IMR-90 (cell line): ENCODE measurements around the gene MRPS10.
"Not testable (repeated sequence)": the region's sequence is repeated elsewhere in the genome, so short reads cannot be mapped to it uniquely, and the experiment has no call there.

ENCODE experiments used
- ELK1 ChIP-seq: fragments of 150-350 bp; IDR thresholded peaks from 2 replicates; pipeline ENCODE4 v1.6.1; 2016; ENCODE audit warnings: low read depth, mild to moderate bottlenecking, low read length, moderate library complexity, borderline replicate concordance
- MXI1 ChIP-seq: IDR thresholded peaks from 2 replicates; pipeline ENCODE4 v1.6.1; 2012; ENCODE audit warnings: low read depth, mild to moderate bottlenecking, low read length, moderate library complexity, borderline replicate concordance
- POLR2A ChIP-seq: IDR thresholded peaks from 2 replicates; pipeline ENCODE4 v1.6.1; 2012; ENCODE audit warnings: mild to moderate bottlenecking, low read depth, low read length
- RFX5 ChIP-seq: IDR thresholded peaks from 2 replicates; pipeline ENCODE4 v1.8.0; 2012; ENCODE audit warnings: low read depth, mild to moderate bottlenecking, low read length, moderate library complexity
- SMC3 ChIP-seq: fragments of 150-350 bp; IDR thresholded peaks from 2 replicates; pipeline ENCODE4 v1.6.1; 2016; ENCODE audit warnings: low read depth, mild to moderate bottlenecking, antibody characterized with exemption, low read length, moderate library complexity
- TF ChIP-seq, protein P1 (sequence below): fragments of 150-350 bp; IDR thresholded peaks from 2 replicates; pipeline ENCODE4 v1.6.1; 2017; ENCODE audit warnings: mild to moderate bottlenecking, antibody characterized with exemption, low read length, low read depth
- TF ChIP-seq, protein P2 (sequence below): conservative IDR thresholded peaks from 2 replicates; pipeline ENCODE4 v1.5.1; 2012; ENCODE audit warnings: mild to moderate bottlenecking, low read depth, low read length, improper control_type of control experiment

GRCh38 chr6:42216495-42216894, 1.2 kb downstream of the MRPS10 start:
- TF ChIP-seq, protein P1, sequence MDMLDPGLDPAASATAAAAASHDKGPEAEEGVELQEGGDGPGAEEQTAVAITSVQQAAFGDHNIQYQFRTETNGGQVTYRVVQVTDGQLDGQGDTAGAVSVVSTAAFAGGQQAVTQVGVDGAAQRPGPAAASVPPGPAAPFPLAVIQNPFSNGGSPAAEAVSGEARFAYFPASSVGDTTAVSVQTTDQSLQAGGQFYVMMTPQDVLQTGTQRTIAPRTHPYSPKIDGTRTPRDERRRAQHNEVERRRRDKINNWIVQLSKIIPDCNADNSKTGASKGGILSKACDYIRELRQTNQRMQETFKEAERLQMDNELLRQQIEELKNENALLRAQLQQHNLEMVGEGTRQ = not testable (repeated sequence)
- not testable (repeated sequence) for TF ChIP-seq SMC3, MXI1, POLR2A, ELK1, RFX5
- TF ChIP-seq, protein P2, sequence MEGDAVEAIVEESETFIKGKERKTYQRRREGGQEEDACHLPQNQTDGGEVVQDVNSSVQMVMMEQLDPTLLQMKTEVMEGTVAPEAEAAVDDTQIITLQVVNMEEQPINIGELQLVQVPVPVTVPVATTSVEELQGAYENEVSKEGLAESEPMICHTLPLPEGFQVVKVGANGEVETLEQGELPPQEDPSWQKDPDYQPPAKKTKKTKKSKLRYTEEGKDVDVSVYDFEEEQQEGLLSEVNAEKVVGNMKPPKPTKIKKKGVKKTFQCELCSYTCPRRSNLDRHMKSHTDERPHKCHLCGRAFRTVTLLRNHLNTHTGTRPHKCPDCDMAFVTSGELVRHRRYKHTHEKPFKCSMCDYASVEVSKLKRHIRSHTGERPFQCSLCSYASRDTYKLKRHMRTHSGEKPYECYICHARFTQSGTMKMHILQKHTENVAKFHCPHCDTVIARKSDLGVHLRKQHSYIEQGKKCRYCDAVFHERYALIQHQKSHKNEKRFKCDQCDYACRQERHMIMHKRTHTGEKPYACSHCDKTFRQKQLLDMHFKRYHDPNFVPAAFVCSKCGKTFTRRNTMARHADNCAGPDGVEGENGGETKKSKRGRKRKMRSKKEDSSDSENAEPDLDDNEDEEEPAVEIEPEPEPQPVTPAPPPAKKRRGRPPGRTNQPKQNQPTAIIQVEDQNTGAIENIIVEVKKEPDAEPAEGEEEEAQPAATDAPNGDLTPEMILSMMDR = not testable (repeated sequence)
